GM18502 (cell line): ENCODE measurements around the gene WDFY4.
A peak's percentile ranks its signal among the peaks of the same experiment; 100 is the strongest.

Experiments used
- ATAC-seq: cut with Tn5 transposase; IDR thresholded peaks from one replicate; pipeline ENCODE4 v1.9.1; 2021; ENCODE audit warnings: mild to moderate bottlenecking; ENCODE audit not compliant: unreplicated experiment, poor library complexity

The WDFY4 gene

GRCh38 chr10:48683868-48684267, 805 bp upstream of the WDFY4 start:
- peak; percentile 33 for ATAC-seq

DNA sequence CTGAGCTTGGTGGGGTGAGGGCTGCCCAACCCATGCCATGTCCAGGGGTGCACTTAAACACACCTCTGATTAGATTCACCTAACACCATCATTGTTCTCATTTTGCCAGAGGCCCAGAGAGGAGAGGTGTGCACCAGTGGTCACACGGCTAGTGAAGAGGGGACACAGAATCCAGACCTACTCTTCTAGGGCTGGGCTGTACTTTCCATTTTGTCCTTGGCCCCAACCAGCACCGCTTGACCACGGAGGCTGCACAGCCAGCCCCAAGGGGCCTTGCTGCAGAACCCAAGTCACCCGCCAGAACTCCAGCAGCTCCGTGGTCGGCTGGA, 246 bp upstream of the WDFY4 start:
- ATAC-seq: no peak

DNA sequence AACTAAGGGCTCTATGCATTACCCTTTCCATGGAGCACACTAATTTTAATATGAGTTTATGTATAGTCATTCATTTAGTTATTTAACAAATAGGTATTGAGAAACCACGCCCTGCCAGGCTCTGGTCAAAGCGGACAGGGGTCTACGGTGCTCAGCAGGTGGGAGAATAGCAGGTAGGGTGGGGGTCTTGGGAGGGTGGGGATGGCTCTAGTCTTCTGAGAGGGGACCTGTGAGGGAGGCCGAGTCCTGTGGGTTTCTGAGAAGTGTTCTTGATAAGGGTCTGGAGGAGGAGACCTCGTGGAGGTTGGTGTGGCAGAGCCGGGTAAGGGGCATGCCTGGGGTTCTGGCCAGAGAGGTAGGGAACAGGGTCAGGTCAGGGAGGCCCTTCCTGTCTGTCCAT, 1.1 kb downstream of the WDFY4 start:
- no peak for ATAC-seq

DNA sequence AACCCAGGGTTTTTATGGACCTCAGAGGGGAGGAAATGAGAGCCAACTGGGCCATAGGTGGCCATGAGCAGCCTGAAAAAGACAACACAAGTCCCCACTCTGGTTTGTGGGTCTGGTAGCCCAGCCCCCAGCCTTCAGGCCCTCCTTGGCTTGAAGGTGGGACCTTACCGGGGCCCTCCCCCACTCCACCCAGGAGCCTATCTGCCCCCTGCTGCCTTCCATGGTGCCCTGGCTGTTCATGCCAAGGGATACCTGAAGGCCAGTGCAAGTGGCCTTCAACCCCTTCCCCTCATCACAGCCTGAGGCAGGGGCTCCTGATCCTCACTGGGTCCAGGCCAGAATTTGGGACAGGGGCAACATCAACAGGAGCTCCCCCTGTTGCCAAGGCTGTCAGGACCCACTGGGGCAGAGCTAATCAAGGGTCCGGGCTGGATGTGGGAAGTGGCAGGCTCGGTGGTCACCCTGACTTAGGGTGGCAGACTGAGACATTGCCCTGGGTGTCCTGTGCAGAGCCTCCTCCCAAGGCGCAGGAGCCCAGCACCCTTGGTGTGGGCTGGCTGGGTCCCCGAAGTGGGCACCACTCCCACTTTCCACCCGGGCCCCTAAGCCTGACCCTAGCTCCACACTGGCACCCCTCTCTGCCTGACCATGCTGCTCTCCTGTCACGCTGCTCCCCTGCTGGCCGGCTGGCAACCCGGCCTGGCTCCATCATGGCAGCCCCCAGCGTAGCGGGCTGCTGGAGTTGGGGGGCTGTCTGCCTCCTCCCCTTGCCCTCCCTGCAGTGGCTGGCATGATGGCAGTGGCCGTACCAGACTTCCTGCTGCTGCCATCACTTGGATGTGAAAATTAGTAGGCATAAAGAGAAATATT, 6.4 kb downstream of the WDFY4 start:
- ATAC-seq: no peak

DNA sequence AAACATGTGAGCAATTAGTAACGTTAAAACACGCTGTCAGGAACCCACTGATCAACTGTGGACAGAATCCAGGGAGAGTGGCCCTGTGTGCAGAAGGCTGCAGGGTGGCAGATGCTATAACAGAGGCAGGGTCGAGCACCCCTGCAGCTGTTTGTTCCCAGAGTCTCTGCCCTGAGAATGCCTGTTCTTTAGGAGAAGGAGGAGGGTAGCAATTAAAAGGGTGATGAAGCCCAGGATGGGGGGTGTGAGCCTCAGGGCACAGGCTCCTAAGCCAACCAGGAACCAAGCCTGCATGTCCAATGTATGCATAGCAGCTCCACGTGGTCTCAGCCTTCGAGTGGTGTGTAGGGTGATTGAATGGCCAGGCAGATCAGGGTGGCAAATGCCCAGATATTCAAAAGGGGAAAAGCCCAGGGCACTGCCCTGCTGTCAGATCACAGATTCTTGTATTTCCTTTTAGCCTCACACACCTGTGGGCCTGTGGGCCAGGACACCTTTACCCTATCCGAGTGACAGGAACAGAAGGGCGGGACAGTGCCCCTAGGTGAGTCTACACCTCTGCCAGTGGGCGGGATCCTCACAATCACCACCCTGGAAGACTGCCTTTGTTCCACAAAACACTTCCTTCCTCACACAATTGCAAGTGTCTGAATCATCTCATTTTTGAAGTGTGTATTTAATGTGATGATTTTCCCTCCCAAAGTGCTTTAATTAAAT, 7.3 kb downstream of the WDFY4 start:
- ATAC-seq: no peak

DNA sequence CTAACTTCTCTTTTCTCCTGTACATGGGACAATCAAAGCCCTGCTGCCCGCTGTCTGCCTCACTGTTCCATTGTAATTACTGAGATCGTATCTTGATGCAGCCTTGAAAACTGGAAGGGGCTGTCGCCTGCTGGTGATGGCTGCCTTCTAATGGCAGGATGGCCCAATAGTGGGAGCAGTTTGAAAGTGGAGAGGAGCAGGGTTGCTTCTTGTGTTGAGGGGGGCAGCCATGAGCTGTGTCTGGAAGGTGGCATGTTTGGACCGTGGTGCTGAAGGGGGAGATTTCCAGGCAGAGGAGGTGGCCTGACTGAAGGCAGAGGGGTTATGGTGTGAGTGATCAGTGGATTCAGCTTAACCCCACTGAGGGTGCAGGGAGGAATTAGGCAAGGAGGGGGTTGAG, 8.1 kb downstream of the WDFY4 start:
- no peak for ATAC-seq

DNA sequence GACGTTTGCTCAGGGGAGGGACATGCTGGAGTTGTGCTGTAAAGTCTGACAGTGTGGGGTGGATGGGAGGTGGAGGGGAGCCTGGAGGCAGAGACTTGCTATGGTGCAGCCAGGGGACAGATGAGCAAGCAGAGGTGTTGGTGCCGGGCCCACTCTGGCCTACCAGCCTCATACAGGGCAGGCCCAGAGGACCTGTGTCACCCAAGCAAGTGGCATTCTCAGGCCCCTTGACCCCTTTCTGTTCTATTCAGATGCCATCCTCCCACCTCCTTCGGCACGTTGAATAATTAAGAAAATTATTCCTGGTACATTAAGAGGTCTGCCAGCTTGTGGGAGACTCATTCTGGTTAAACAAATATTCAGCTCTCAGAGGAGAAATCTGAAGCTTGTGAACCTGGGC, 8.5 kb downstream of the WDFY4 start:
- no peak for ATAC-seq

DNA sequence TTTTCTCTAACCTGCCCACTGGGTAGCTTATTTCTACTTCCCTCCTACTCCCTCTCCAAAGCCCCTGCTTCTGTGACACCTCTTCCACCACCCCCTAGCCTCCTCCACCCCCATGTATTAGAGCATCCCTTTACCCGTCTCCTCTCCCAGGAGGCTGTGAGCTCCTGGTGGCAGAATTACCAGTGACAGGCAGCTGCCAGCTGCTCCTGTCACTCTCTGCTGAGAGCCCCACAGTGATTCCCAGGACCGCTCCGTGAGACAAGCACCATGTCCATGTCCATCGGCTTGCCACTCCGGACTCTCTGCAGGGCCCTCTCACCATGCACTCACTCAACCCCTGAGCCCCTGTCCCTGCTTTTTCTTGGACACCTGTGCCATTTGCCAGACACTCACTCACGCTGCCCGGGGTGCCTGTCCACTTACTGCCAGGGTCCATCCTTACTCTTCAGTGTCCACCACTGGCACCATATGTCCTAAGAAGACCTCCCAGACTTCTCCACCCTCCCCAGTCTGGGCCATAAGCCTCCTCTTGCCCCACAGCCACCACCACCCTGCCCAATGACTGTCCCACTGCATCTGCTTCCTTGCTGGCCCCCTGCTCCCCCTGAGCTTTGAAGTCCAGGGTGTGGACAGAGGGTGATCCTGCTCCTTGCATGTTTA, 9.8 kb downstream of the WDFY4 start:
- no peak for ATAC-seq

GRCh38 chr10:48695636-48696534, 11.2 kb downstream of the WDFY4 start:
- ATAC-seq: no peak

DNA sequence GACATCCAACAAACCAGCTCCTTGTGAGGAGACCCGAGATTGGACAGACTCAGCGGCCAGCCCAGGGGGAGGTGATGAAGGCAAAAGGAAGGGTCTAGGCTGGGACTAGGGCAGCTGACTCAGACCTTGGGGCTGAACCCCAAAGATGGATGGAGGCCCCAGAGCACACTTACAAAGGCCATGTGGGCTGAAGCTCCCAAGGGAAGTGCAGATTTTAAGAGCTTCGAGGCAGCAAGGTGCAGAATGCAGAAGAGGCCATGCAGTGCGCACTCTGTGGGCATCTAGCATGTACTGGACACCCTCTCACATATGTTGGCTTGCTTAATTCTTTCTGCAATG, 11.8 kb downstream of the WDFY4 start:
- ATAC-seq: no peak

DNA sequence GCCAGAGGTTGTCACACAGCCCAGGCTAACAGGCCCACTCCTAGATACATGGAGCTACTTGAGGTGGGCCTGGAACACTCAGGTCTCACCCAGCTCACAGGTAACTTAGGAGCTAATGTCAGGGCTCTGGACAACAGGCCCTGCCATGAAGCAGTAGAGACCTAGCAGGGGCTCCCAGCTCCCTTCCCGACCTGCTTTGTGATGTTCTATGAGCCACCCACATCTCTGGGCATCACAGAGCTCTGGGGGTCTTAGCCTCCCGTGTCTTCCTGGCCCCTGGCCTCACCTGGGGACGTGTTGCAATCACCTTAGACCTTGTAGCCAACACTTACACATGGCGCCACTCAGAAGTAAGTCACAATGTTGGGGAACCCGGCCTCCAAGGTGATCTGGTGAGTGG, 12.4 kb downstream of the WDFY4 start:
- no peak for ATAC-seq

DNA sequence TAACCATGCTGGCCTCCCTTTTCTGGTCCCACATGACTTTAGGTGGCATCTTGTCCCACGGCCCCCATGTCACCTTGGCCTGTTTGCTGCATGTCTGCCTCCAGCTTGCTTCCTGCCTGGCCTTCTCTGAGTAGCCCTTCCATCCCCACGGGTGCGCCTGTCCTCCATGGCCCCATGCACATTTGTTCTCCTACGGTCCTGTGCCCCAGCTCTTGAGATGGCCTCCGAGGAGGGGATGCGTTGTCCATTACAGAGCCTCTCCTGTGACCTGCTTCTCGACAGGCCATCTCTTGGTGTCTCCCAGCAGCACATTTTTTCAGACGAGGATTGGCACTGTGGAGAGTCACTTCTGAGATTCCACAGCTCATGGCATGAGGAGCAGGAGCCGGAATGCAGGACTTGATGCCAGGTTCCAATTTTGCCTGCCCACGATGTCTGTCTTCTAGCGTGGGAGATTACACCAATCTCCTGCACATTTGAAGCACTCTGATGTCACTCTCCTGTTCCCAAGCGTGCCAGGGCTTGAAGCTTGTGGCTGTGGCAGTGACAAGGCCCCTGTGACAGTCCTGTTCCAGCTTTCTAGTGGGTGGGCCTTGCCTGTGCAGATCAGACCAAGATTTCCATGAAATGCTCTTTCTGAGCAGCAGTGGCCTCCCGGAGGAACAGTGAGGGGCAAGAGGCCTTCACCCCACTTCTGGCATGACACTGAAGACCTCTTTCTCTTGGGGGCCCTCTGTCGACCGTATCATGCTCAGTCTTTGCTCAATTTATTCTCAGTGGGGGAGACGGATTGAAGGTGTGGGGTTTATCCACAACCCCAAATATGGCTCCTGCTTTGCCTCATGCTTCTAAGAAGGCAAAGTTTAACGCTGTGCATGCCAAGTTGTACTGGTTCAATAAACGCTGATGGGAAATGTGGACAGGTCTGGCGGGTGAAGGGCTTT, 13.4 kb downstream of the WDFY4 start:
- no peak for ATAC-seq

DNA sequence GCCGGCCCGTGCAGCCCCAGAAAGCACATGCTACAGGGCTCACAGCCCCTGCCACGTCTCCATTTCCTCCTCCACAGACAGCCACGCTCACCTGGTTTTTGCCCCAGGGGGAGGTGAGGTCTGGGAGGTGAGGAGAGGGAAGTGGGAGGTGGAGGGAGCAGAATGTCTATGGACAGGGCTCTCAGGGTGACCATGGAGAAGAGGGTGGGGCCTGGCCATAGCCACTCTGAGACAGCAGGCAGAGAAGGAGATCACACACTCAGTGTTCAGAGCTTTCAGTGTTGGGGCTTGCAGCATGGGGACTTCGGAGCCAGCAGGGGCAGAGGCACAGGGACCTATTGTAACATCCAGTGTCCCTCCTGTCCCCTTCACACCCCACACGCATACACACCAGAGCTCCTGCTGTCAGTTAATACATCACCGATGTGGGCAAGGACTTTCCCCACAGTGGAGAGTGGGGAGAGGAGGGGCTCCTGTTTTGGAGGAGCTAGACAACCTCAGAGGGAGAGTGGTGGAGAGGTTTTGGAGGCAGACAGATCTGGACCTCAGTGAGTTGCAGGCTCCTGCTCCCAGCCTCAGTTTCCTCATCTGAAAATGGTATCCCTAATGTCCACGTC, 14.4 kb downstream of the WDFY4 start:
- ATAC-seq: no peak

- ATAC-seq: no peak
These were observed 15.4 kb downstream of the WDFY4 start for GRCh38 chr10:48700071-48700470.

DNA sequence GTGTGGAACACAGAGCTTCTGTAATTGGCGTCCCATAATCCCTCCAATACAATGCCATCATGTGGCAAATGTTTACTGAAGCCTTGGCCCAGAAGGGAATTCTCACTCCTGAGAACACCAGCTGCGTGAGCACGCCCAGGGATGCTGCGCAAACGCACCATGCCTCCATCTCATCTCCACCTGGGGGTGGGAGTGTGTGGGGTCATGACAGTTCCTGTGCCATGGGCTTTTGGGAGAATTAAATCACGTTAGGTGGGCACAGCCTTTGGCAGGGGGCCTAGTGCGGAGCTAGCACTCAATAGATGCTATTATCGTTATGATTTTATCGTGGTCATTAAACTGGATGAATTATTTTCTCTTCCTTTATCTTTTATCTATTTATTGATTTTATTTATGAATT, 15.8 kb downstream of the WDFY4 start:
- ATAC-seq: no peak

GRCh38 chr10:48701139-48701901, 16.6 kb downstream of the WDFY4 start:
- ATAC-seq: no peak

GRCh38 chr10:48701941-48702340, 17.3 kb downstream of the WDFY4 start:
- ATAC-seq: no peak

- ATAC-seq: no peak
These were observed 19.0 kb downstream of the WDFY4 start for GRCh38 chr10:48703531-48704122.
